Neuronal stem cell (in vitro differentiated cells): ENCODE measurements around the gene FOLR1.
"Not testable (repeated sequence)": the region's sequence is repeated elsewhere in the genome, so short reads cannot be mapped to it uniquely, and the experiment has no call there.

Source experiments
- DNase-seq: peaks from one replicate; pipeline ENCODE4 v3.0.0-alpha.2; 2013; ENCODE audit warnings: low spot score
- H2AFZ ChIP-seq: one replicate; pipeline ENCODE4 v1.6.1; 2013; ENCODE audit warnings: mild to moderate bottlenecking, low read length, inconsistent platforms
- H2AK5ac ChIP-seq: 2 replicates; pipeline ENCODE4 v1.6.1; 2013; ENCODE audit warnings: low read depth, mild to moderate bottlenecking, inconsistent platforms, low read length, moderate library complexity, mixed read lengths
- H2BK120ac ChIP-seq: 2 replicates; pipeline ENCODE4 v1.6.1; 2013; ENCODE audit warnings: low read depth, mild to moderate bottlenecking, inconsistent platforms, low read length, moderate library complexity, mixed read lengths
- H2BK12ac ChIP-seq: one replicate; pipeline ENCODE4 v1.6.1; 2013; ENCODE audit warnings: low read length, inconsistent platforms
- H2BK15ac ChIP-seq: 2 replicates; pipeline ENCODE4 v1.6.1; 2013; ENCODE audit warnings: mild to moderate bottlenecking, low read length, inconsistent platforms, mixed read lengths
- H2BK5ac ChIP-seq: one replicate; pipeline ENCODE4 v1.6.1; 2013; ENCODE audit warnings: inconsistent platforms, mild to moderate bottlenecking, low read length, moderate library complexity
- H3K14ac ChIP-seq: one replicate; pipeline ENCODE4 v1.6.1; 2013; ENCODE audit warnings: low read length, inconsistent platforms
- H3K18ac ChIP-seq: 2 replicates; pipeline ENCODE4 v1.6.1; 2013; ENCODE audit warnings: low read length, inconsistent platforms
- H3K23ac ChIP-seq: 2 replicates; pipeline ENCODE4 v1.6.1; 2013; ENCODE audit warnings: low read depth, mild to moderate bottlenecking, mixed read lengths, low read length, inconsistent platforms; ENCODE audit not compliant: poor library complexity
- H3K27ac ChIP-seq: replicated peaks from 3 replicates; pipeline ENCODE4 v1.5.1; 2013; ENCODE audit warnings: low read length, inconsistent platforms
- H3K27me3 ChIP-seq, 3 experiments: 2 replicates each; pipeline ENCODE4 v1.6.1; 2013; ENCODE audit warnings: low read length in 3 of 3, mild to moderate bottlenecking in 2 of 3, inconsistent platforms in 1 of 3, low read depth in 1 of 3, mixed read lengths in 1 of 3, moderate library complexity in 1 of 3; ENCODE audit not compliant: control insufficient read depth in 3 of 3, insufficient read depth in 3 of 3
- H3K36me3 ChIP-seq, 2 donors: replicated peaks in 1 of 2; 2 replicates each; pipeline ENCODE4 v1.6.1; 2013; ENCODE audit warnings: low read length in 2 of 2; ENCODE audit not compliant: control insufficient read depth in 2 of 2, insufficient read depth in 2 of 2
- H3K4ac ChIP-seq: 2 replicates; pipeline ENCODE4 v1.6.1; 2013; ENCODE audit warnings: inconsistent platforms, mild to moderate bottlenecking, low read length, moderate library complexity
- H3K4me1 ChIP-seq, 2 donors: 1 replicate in 1 of 2; 2 replicates in 1 of 2; pipeline ENCODE4 v1.6.1; 2013; ENCODE audit warnings: low read length in 2 of 2, low read depth in 1 of 2; ENCODE audit not compliant: control insufficient read depth in 2 of 2, insufficient read depth in 1 of 2
- H3K4me2 ChIP-seq: one replicate; pipeline ENCODE4 v1.6.1; 2013; ENCODE audit warnings: mild to moderate bottlenecking, low read length, inconsistent platforms; ENCODE audit not compliant: insufficient read depth, poor library complexity, severe bottlenecking
- H3K4me3 ChIP-seq, 2 donors: 2 replicates each; pipeline ENCODE4 v1.5.1; 2013; ENCODE audit warnings: low read length in 2 of 2, mild to moderate bottlenecking in 2 of 2, inconsistent platforms in 1 of 2, moderate library complexity in 1 of 2
- H3K79me1 ChIP-seq: one replicate; pipeline ENCODE4 v1.6.1; 2013; ENCODE audit warnings: low read depth, mild to moderate bottlenecking, inconsistent platforms, low read length, moderate library complexity
- H3K9ac ChIP-seq: one replicate; pipeline ENCODE4 v1.6.1; 2013; ENCODE audit warnings: mild to moderate bottlenecking, low read depth, low read length, inconsistent platforms; ENCODE audit not compliant: poor library complexity
- H3K9me3 ChIP-seq, 2 donors: replicated peaks in 1 of 2; 2 replicates each; pipeline versions ENCODE3 to v1.6.1; 2013; ENCODE audit warnings: low read length in 2 of 2, mild to moderate bottlenecking in 2 of 2, inconsistent platforms in 1 of 2, low read depth in 1 of 2, mixed read lengths in 1 of 2, moderate library complexity in 1 of 2; ENCODE audit not compliant: control insufficient read depth in 2 of 2, insufficient read depth in 1 of 2
- H4K8ac ChIP-seq: one replicate; pipeline ENCODE4 v1.6.1; 2013; ENCODE audit warnings: low read depth, mild to moderate bottlenecking, inconsistent platforms, low read length, moderate library complexity
- H4K91ac ChIP-seq: one replicate; pipeline ENCODE4 v1.6.1; 2013; ENCODE audit warnings: low read length, low read depth, mild to moderate bottlenecking, inconsistent platforms; ENCODE audit not compliant: poor library complexity
- WGBS, 2 donors: extraction: QIAGEN DNeasy Blood & Tissue Kit; methylation state at CpG; one replicate each; pipeline ENCODE4 v1.1.7; 2013; ENCODE audit warnings: missing lambda C conversion rate in 2 of 2, mixed read lengths in 1 of 2; ENCODE audit not compliant: insufficient read length in 2 of 2, insufficient replicate concordance in 1 of 2; ENCODE audit errors: extremely low coverage in 2 of 2; 5-methylcytosine and 5-hydroxymethylcytosine counted together

Gene FOLR1

GRCh38 chr11:72157131-72157530 is 34.8 kb upstream of the FOLR1 start:
- Histone ChIP-seq H3K4me1 (no peaks in the 10 kb centered on the region), H3K18ac (no peak overlapping the region), H3K9me3 (no peaks in the 10 kb centered on the region), H3K4me2 (no peak overlapping the region), H2AK5ac (no peak overlapping the region), H2BK120ac (no peak overlapping the region), H3K9ac (no peak overlapping the region), H2AFZ (no peak overlapping the region), H3K23ac (no peak overlapping the region), H4K8ac (no peak overlapping the region), H2BK12ac (no peak overlapping the region), H3K14ac (no peak overlapping the region), H3K36me3 (no peaks in the 10 kb centered on the region), H3K79me1 (no peaks in the 10 kb centered on the region), H3K27me3 (peaks cover 0 to 10% (median 0%) of the 10 kb centered on the region in 3 experiments), H2BK5ac (no peak overlapping the region), H4K91ac (no peak overlapping the region), H3K4ac (no peak overlapping the region), H3K27ac (no peak overlapping the region), H2BK15ac (no peak overlapping the region), H3K4me3 (no peak overlapping the region)
- DNase-seq: no peak
- no CpG with 5 or more reads among the region's 4 CpGs for WGBS, 2 donors

GRCh38 chr11:72160319-72160718 is 31.6 kb upstream of the FOLR1 start:
- H3K18ac ChIP-seq: no peak overlapping the region
- no peak overlapping the region for H3K4me2 ChIP-seq
- no peak overlapping the region for H2BK5ac ChIP-seq
- H2BK120ac ChIP-seq: no peak overlapping the region
- WGBS, 2 donors: no CpG with 5 or more reads among the region's 2 CpGs
- H3K4me1 ChIP-seq: no peaks in the 10 kb centered on the region
- no peak overlapping the region for H3K27ac ChIP-seq
- H3K9ac ChIP-seq: no peak overlapping the region
- H3K27me3 ChIP-seq: peaks cover 0 to 13% (median 0%) of the 10 kb centered on the region in 3 experiments
- H3K4ac ChIP-seq: no peak overlapping the region
- no peak overlapping the region for H3K14ac ChIP-seq
- no peak overlapping the region for H3K23ac ChIP-seq
- no peak for DNase-seq
- no peak overlapping the region for H2BK15ac ChIP-seq
- no peak overlapping the region for H3K4me3 ChIP-seq
- no peak overlapping the region for H4K8ac ChIP-seq
- H4K91ac ChIP-seq: no peak overlapping the region
- H3K36me3 ChIP-seq: no peaks in the 10 kb centered on the region
- H3K79me1 ChIP-seq: no peaks in the 10 kb centered on the region
- H3K9me3 ChIP-seq: no peaks in the 10 kb centered on the region
- no peak overlapping the region for H2AFZ ChIP-seq
- H2AK5ac ChIP-seq: no peak overlapping the region
- H2BK12ac ChIP-seq: no peak overlapping the region

- no peak overlapping the region for H3K14ac ChIP-seq
- H3K36me3 ChIP-seq: no peaks in the 10 kb centered on the region
- no peak overlapping the region for H3K4ac ChIP-seq
- no peak overlapping the region for H3K23ac ChIP-seq
- H3K79me1 ChIP-seq: peaks cover 1% of the 10 kb centered on the region
- peaks cover 0 to 10% (median 0%) of the 10 kb centered on the region in 3 experiments for H3K27me3 ChIP-seq
- no peak overlapping the region for H3K27ac ChIP-seq
- H3K18ac ChIP-seq: no peak overlapping the region
- no peak overlapping the region for H3K4me3 ChIP-seq
- H2AK5ac ChIP-seq: no peak overlapping the region
- H2AFZ ChIP-seq: no peak overlapping the region
- WGBS, 2 donors: no CpG with 5 or more reads among the region's 16 CpGs
- H3K4me1 ChIP-seq: no peaks in the 10 kb centered on the region
- peaks cover 0 to 4% of the 10 kb centered on the region in 2 donors for H3K9me3 ChIP-seq
- H3K4me2 ChIP-seq: no peak overlapping the region
- H4K8ac ChIP-seq: no peak overlapping the region
- H2BK12ac ChIP-seq: no peak overlapping the region
- DNase-seq: no peak
- H4K91ac ChIP-seq: no peak overlapping the region
- H2BK5ac ChIP-seq: no peak overlapping the region
- H2BK120ac ChIP-seq: no peak overlapping the region
- no peak overlapping the region for H2BK15ac ChIP-seq
- H3K9ac ChIP-seq: no peak overlapping the region
Observed at GRCh38 chr11:72162891-72163492, 28.9 kb upstream of the FOLR1 start.

GRCh38 chr11:72164187-72164586 is 27.8 kb upstream of the FOLR1 start:
- not testable (repeated sequence) for H3K14ac ChIP-seq, H3K79me1 ChIP-seq, H3K4me1 ChIP-seq, H3K27me3 ChIP-seq, H2BK12ac ChIP-seq, H3K4me3 ChIP-seq, H2BK5ac ChIP-seq, H3K4ac ChIP-seq, H4K91ac ChIP-seq, H2BK15ac ChIP-seq, H2AK5ac ChIP-seq, H3K9me3 ChIP-seq, H3K23ac ChIP-seq, H2AFZ ChIP-seq, DNase-seq, H2BK120ac ChIP-seq, H3K36me3 ChIP-seq, H4K8ac ChIP-seq, H3K4me2 ChIP-seq, H3K27ac ChIP-seq, H3K9ac ChIP-seq, H3K18ac ChIP-seq
- no CpG with 5 or more reads among the region's 3 CpGs for WGBS, 2 donors
